Cardiac septum (tissue), 1 donor: ENCODE results near the gene RAPGEF2. TPM values are rescaled to one million over a fixed set of nuclear protein-coding genes. Genes with fewer than 3 reads are reported as not detected.
"Not testable (repeated sequence)": the region's sequence is repeated elsewhere in the genome, so short reads cannot be mapped to it uniquely, and the experiment has no call there.

Experiments used
- DNase-seq: peaks from one replicate; pipeline ENCODE4 v3.0.0-alpha.2; 2020; ENCODE audit warnings: low spot score
- intact Hi-C: fragments of 100-400 bp; cut with DNase I; formaldehyde crosslinking; loops from one replicate; pipeline ENCODE4 v1.14.0; 2022
- total RNA-seq: library from RNA; stranded (reverse); fragmentation: NEBNext Ultra II Directional; extraction: Animal tissue kit (Norgen Biotek cat#: 25700); gene quantifications from one replicate; pipeline ENCODE4 v1.2.1, GENCODE V29; 2021
- donor health status: DM: no; HTN: no; CAD: no.

Gene RAPGEF2
- total RNA-seq, 1 donor from 2014 or later, result 52.3 TPM

- DNase-seq, result no peak
- intact Hi-C loops, result loop anchor here (2.0 to 10.0 kb wide), 2 partner anchors 22 to 266 kb away; no protein-coding TSS in a partner anchor
Measured at GRCh38 chr4:159178979-159179969, 76.4 kb downstream of the RAPGEF2 start.

GRCh38 chr4:159183885-159184605 lies 81.2 kb downstream of the RAPGEF2 start:
- DNase-seq, result not testable (repeated sequence)
- intact Hi-C loops, result loop anchor here (5.0 kb wide), 1 partner anchor 452 kb away; no protein-coding TSS in a partner anchor

DNA sequence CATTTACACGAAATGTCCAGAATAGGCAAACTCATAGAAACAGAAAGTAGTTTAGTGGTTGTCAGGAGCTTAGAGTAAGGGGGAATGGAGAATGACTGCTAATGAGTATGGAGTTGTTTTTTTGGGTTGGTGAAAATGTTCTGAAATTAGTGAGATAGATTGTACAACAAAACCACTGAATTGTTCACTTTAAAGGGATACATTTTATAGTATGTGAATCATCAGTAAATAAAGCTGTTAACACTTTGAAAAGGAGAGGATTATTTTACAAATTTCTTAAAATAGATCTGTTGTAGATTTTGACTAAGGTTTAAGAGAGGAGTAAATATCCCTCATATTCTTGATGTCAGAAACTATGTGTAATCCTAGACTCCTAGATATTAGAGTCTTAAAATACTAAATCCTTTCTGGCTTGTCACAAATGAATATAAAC lies 82.7 kb downstream of the RAPGEF2 start:
- intact Hi-C loops, result no loop called here
- no peak for DNase-seq

DNA sequence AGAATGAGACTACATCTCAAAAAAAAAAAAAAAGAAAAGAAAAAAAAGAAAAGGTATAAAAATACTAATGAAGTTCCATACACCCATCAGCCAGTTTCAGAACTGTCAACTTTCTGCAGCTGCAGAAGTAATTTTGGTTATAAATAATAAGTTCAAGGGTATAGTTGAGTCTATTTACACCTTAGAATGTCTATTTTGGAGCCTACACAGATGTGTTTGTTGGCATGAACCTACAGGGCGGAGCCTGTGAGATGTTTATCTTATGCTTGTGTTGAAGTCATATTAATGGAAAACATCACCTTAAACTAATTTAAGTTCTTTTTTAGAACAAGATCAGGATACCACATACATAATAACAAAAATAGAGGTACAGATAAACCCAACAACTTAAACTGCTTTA lies 85.8 kb downstream of the RAPGEF2 start:
- DNase-seq, result no peak
- intact Hi-C loops, result no loop called here

GRCh38 chr4:159190651-159191050 lies 87.8 kb downstream of the RAPGEF2 start:
- no peak for DNase-seq
- intact Hi-C loops, result no loop called here

- intact Hi-C loops, result no loop called here
- DNase-seq, result no peak
Measured at GRCh38 chr4:159191989-159192388, 89.1 kb downstream of the RAPGEF2 start.

DNA sequence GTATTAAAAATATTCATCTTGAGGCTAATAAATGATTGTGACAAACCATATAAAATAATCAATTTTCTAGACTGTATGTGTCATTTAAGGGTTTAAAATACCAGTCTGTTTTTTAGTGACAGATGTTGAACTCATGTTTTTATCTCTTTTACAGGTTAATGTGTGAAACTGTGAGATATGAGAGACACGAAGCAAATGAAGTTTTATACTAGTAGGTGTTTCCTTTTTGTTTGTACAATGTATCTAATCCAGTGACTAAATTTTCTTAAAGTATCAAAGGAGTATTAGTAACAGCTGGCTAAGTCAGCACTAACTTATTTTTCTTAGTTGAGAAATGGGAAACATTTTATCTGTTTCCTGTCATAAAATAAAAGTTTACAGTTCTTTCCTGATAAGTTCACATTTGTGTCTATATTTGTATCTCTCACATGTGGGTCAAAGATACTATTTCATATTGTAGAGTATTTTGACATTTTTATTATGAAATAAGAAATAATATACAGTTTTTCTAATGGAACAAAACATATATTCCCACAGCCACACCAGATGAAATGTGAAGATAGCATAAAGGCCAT lies 90.3 kb downstream of the RAPGEF2 start:
- intact Hi-C loops, result no loop called here
- DNase-seq, result no peak

GRCh38 chr4:159195361-159195769 lies 92.5 kb downstream of the RAPGEF2 start:
- no peak for DNase-seq
- intact Hi-C loops, result no loop called here

GRCh38 chr4:159197260-159197884 lies 94.5 kb downstream of the RAPGEF2 start:
- DNase-seq, result no peak
- intact Hi-C loops, result no loop called here

GRCh38 chr4:159197885-159198269 lies 95.0 kb downstream of the RAPGEF2 start:
- DNase-seq, result no peak
- intact Hi-C loops, result no loop called here

DNA sequence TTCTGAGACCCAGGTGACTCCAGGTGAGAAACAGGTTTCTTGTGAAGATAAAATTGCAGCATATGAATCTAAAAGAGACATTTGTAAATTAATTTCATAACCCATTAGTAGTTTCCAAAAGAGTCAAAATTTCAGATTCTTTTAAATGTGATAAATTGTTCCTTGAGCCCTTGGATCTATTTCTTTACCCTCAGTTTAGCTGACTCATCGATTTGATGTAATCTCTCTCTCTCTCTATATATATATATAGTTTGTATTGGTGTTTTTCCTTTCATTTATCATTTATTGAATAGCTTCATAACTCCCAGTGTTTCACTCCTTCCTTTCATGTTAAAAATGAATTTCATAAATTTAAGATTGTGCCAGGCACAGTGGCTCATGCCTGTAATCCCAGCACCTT lies 96.9 kb downstream of the RAPGEF2 start:
- no peak for DNase-seq
- intact Hi-C loops, result loop anchor here (2.0 to 5.0 kb wide), 3 partner anchors 21 to 473 kb away; no protein-coding TSS in a partner anchor

DNA sequence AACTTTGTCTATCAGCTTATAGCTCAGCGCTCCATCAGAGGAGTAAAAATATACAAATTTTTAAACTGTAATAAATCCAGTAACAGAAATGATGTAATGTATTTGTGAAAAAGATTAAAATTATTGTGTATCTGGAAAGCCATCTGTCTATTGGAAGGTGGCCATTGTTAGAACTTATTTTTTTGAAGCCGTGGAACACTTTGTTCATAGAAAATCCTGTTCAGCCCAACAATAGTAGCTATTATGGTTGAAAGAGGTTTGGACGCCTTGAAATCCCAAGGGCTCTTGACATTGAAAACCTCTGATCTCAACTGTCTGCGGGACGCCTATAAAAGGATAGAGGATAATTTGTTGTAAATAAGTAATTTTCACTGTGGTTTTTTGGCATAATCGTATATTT lies 98.3 kb downstream of the RAPGEF2 start:
- no peak for DNase-seq
- intact Hi-C loops, result loop anchor here (2.0 to 5.0 kb wide), 3 partner anchors 22 to 474 kb away; no protein-coding TSS in a partner anchor

GRCh38 chr4:159204566-159204965 lies 101.7 kb downstream of the RAPGEF2 start:
- no peak for DNase-seq
- intact Hi-C loops, result loop anchor here (2.0 to 5.0 kb wide), 3 partner anchors 243 to 477 kb away; no protein-coding TSS in a partner anchor

DNA sequence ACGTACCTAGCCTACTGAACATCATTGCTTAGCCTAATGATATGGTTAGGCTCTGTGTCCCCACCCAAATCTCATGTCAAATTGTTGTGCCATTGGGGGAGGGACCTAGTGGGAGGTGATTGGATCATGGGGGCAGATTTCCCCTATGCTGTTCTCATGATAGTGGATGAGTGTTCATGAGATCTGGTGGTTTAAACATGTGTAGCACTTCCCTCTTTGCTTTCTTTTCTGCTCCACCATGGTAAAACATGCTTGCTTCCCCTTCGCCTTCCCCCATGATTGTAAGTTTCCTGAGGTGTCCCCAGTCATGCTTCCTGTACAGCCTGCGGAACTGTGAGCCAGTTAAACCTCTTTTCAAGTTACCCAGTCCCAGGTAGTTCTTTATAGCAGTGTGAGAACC lies 102.6 kb downstream of the RAPGEF2 start:
- intact Hi-C loops, result loop anchor here (2.0 kb wide), 1 partner anchor 349 kb away; no protein-coding TSS in a partner anchor

GRCh38 chr4:159206427-159206871 lies 103.6 kb downstream of the RAPGEF2 start:
- intact Hi-C loops, result no loop called here
- no peak for DNase-seq

More for the DNA sequence above, 102.6 kb downstream of the RAPGEF2 start:
- no peak for DNase-seq

DNA sequence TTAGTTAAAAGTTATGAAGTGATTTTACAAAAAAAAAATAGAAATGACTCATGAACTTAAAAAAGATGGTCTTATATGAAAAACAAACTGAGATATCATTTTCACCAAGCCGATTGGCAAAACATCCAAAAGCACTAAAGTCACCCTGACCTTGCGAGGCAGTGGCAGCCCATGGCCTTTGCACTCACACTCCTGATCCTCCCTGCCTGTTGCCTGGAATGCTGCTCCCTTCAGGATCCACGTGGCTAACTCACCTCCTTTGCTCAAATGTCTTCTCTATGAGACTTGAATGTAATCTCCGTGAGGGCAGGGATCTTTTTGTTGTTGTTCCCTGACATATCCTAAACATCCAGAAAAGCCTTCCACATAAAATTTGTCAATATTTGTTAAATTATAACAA lies 106.4 kb downstream of the RAPGEF2 start:
- no peak for DNase-seq
- intact Hi-C loops, result no loop called here

GRCh38 chr4:159210975-159211374 lies 108.1 kb downstream of the RAPGEF2 start:
- intact Hi-C loops, result no loop called here
- DNase-seq, result no peak

DNA sequence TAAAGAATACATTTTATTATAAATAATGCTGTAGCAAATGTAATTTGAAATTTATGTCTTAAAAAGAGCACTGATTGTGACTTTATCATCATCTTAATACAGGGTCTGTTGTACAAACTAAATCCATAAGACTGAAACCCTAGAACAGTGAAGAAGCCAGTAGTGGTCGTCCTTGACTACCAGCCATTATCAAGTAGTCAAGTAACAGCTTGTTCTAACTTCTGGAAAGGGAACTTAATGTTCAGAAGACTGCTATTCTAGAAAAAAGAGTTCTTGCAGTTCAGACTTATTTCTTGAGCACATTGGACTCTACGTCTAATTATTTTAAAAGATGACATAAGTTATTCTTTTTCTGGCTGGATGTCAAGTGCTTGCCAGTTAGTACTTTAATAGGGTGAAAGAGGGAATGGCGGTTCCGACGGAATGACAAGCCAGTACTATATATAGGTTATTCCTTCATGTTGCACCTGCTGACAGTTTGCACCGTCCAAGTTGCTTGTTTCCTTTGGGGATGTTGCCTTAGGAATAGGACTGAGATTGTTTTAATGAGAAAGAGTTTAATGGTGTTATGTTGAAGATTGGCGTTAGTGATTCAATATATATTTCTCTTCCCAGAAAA lies 109.9 kb downstream of the RAPGEF2 start:
- DNase-seq, result no peak
- intact Hi-C loops, result no loop called here

DNA sequence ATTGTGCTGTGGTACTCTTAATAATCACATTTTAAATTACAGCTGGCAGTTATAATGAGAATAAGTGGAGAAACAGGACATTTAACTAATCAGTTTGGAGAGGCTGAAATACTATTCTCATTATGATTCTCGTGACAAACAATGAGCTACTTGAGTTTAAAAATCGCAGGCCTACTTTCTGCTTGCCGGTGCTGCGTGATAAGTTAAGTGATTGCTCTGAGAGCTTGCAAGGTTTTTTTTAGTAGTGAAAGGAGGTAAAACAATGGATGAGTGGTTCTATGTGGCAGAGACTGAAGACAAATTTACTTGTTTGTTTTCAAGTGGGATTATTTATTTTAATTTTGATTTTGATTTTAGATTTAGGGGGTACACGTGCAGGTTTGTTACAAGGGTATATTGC lies 114.0 kb downstream of the RAPGEF2 start:
- no peak for DNase-seq
- intact Hi-C loops, result no loop called here
